HG02759 (cell line): ENCODE measurements around the gene GTF2H4.

Source experiments
- ATAC-seq: cut with Tn5 transposase; IDR thresholded peaks from one replicate; pipeline ENCODE4 v1.9.1; 2021; ENCODE audit warnings: mild to moderate bottlenecking, moderate library complexity; ENCODE audit not compliant: unreplicated experiment

The GTF2H4 gene

GRCh38 chr6:30951907-30952469, 44.0 kb downstream of the GTF2H4 start:
- no peak for ATAC-seq

DNA sequence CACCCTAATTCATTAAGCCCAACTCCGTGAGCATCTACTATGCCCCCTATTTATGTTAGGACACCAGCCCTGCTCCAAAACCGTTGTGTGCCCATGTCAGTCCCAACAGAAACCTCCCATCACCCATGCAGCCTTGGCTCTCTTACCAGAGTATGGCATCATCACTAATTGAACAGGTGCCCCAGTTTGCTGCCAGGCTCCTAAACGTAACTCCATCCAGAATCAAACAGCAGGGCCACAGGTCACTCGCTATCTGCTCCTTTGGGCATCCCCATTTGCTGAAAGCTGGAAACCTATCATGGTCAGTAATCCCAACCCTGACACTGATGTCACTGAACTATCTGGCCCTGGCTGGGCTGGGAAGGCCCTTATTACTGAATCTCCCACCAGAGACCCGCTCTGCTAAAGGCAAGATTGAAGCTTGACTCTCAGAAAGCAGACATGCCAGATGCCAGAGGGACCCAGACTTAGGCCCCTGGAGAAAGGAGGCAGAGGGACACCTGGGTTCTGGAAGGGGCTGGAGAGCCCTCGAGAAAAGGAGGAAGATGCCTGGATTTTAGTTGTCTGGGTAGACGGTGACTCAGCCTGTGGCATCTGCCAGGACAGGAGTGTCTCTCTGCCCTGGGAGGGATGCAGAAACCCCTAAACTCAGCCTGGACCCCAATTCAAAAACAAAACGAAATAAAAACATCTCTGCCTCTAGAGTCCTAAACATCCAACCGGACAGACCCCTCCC, 46.8 kb downstream of the GTF2H4 start:
- no peak for ATAC-seq

- ATAC-seq: peak; percentile 73
Measured at GRCh38 chr6:30955367-30956042, 47.5 kb downstream of the GTF2H4 start.

- ATAC-seq: no peak
Measured at GRCh38 chr6:30957716-30958115, 49.7 kb downstream of the GTF2H4 start.

GRCh38 chr6:30960907-30961673, 53.1 kb downstream of the GTF2H4 start:
- no peak for ATAC-seq

- no peak for ATAC-seq
Measured at GRCh38 chr6:30962716-30963115, 54.7 kb downstream of the GTF2H4 start.

GRCh38 chr6:30963641-30964040, 55.6 kb downstream of the GTF2H4 start:
- ATAC-seq: no peak
